BJ (cell line): ENCODE data around the gene PAX9. TPM values are rescaled to one million over a fixed set of nuclear protein-coding genes. Genes with fewer than 3 reads are reported as not detected.

Source experiments
- CTCF ChIA-PET: fragments of 350-600 bp; formaldehyde crosslinking; extraction: SDS; loops from one replicate; lab custom pipeline; 2021; ENCODE audit warnings: antibody characterized with exemption, inconsistent platforms; lab: Yijun Ruan, JAX
- POLR2A ChIA-PET: fragments of 300-600 bp; sonication (Branson Sonifier 250); formaldehyde crosslinking; extraction: SDS; loops from one replicate; lab custom pipeline; 2021; ENCODE audit warnings: antibody characterized with exemption; lab: Charles Lee
- DNase-seq: peaks from one replicate; pipeline ENCODE4 v3.0.0-alpha.2; 2011; ENCODE audit warnings: low read depth
- H3K27me3 ChIP-seq: 2 replicates; pipeline ENCODE4 v1.6.0; 2011; ENCODE audit warnings: low read length; ENCODE audit not compliant: control insufficient read depth, insufficient read depth
- H3K36me3 ChIP-seq: 2 replicates; pipeline ENCODE4 v1.5.1; 2011; ENCODE audit warnings: low read length; ENCODE audit not compliant: control insufficient read depth, insufficient read depth
- H3K4me3 ChIP-seq: 2 replicates; pipeline ENCODE4 v1.5.1; 2011; ENCODE audit warnings: low read depth, mild to moderate bottlenecking, control low read depth, low read length
- polyA plus RNA-seq: library from polyadenylated mRNA; depleted of rRNA; stranded (reverse); fragments of >200 nt; gene quantifications from 2 replicates; pipeline ENCODE4 v1.2.3, GENCODE V29; 2011
- TF ChIP-seq, protein P1 (sequence below): IDR thresholded peaks from 2 replicates; pipeline ENCODE4 v1.5.1; 2011; ENCODE audit warnings: low read depth, mild to moderate bottlenecking, control low read depth, inconsistent platforms, low read length, moderate library complexity; ENCODE audit not compliant: insufficient read depth

Gene PAX9
- polyA plus RNA-seq, 1 experiment = not detected

DNA sequence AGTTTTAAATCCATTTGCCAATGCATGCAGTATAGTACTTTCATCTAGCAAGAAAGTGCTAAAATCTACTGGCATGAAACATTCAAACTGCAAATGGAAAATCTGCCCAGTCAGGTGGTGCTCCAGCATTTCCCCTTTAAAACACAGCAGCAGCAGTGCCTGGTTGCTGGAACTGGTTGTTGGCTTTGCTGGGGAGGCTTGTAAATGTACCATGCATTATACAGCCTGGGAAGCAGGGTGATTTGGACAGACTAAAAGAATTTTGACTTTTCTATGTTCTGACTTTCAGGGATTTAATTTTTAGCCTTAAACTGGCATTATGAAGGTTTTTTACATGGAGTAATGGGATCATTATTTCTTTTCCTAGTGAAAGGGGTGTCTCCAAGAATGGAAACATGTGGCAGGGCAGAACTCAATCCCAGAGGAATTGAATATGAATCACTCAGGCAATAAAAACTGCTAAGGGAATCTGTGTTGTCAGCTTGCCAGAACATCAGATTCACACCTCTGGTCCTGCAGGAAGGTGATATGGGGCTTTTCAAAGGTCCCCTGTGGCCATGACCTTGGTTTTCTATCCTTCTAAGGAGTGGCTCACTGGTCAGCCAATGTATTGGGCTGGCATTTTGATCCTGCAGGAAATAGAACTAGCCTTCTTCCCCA is 9.0 kb upstream of the PAX9 start:
- peaks cover 53% of the 10 kb centered on the region for H3K27me3 ChIP-seq
- DNase-seq = no peak
- no peaks in the 10 kb centered on the region for H3K36me3 ChIP-seq
- no peak overlapping the region for H3K4me3 ChIP-seq
- POLR2A ChIA-PET = no interaction called here
- CTCF ChIA-PET = interaction anchor here (1.0 to 1.5 kb wide), 2 partner anchors 267 to 290 kb away, joined by 3 read pairs; no protein-coding TSS in a partner anchor
- TF ChIP-seq, protein P1, sequence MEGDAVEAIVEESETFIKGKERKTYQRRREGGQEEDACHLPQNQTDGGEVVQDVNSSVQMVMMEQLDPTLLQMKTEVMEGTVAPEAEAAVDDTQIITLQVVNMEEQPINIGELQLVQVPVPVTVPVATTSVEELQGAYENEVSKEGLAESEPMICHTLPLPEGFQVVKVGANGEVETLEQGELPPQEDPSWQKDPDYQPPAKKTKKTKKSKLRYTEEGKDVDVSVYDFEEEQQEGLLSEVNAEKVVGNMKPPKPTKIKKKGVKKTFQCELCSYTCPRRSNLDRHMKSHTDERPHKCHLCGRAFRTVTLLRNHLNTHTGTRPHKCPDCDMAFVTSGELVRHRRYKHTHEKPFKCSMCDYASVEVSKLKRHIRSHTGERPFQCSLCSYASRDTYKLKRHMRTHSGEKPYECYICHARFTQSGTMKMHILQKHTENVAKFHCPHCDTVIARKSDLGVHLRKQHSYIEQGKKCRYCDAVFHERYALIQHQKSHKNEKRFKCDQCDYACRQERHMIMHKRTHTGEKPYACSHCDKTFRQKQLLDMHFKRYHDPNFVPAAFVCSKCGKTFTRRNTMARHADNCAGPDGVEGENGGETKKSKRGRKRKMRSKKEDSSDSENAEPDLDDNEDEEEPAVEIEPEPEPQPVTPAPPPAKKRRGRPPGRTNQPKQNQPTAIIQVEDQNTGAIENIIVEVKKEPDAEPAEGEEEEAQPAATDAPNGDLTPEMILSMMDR = no peak

DNA sequence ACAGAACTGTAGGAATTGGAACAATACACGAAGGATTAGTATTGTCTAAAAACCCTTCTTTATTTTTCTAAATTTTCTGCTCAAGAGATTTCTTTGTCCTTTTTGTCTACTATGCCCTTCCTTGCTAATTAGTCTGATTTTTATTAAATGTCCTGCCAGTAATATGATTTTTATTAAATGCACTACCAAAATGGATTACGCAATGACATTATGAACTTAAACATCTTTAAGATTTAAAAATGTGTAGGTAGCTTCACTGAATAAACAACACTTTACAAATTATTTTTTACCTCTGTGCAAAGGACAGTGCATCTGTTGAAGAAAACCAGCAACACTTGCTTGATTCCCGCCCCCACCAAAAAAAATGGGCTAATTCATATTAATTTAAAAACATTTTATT is 8.2 kb upstream of the PAX9 start:
- DNase-seq = no peak
- ChIA-PET CTCF (interaction anchor here (1.0 kb wide), 1 partner anchor 266 kb away, joined by 3 read pairs; no protein-coding TSS in a partner anchor), POLR2A (no interaction called here)
- Histone ChIP-seq H3K27me3 (peaks cover 52% of the 10 kb centered on the region), H3K4me3 (no peak overlapping the region), H3K36me3 (no peaks in the 10 kb centered on the region)
- TF ChIP-seq, protein P1 = no peak

DNA sequence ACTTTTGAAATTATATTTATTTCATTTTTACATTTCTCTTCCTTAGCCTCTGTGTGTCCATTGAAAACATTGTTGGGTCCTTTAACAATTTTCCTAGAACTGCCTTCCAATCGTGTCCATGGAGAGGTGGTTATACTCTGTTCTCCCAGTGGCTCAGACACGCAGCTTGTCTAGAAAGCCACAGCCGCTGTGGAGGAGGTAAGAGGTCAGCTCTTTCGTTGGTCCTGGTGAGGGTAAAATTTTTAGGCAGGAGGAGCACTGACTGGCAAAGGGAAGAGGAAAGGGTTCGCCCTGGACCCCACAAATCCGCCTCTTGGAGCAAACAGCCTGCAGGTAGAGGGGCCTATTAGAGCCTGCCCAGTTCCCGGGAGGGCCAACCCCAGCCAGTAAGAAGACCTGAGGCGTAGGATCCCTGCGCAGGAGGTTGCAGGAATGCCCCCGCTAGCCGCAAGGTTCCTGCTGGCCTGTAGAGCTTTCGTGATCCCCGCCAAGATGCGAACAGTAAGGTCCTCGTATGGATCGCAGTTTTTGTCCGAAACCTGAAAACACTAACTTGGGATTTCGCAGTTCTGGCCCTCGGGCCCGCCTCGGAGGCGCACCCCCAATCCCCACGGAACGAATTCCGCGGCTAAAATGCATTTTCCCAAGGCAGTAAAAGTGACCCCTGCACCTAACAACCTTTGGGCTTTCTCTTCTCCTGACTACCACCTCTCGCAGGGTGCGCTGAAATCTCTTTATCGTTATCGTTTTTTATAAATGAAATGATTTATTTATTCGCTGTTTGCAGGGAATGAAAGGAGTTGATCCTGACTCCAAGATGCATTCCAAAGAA is 7.5 kb upstream of the PAX9 start:
- DNase-seq = no peak
- TF ChIP-seq, protein P1 = no peak
- ChIA-PET POLR2A (no interaction called here), CTCF (interaction anchor here (1.0 kb wide), 1 partner anchor 265 kb away, joined by 3 read pairs; no protein-coding TSS in a partner anchor)
- Histone ChIP-seq H3K4me3 (no peak overlapping the region), H3K27me3 (peaks cover 54% of the 10 kb centered on the region), H3K36me3 (no peaks in the 10 kb centered on the region)

DNA sequence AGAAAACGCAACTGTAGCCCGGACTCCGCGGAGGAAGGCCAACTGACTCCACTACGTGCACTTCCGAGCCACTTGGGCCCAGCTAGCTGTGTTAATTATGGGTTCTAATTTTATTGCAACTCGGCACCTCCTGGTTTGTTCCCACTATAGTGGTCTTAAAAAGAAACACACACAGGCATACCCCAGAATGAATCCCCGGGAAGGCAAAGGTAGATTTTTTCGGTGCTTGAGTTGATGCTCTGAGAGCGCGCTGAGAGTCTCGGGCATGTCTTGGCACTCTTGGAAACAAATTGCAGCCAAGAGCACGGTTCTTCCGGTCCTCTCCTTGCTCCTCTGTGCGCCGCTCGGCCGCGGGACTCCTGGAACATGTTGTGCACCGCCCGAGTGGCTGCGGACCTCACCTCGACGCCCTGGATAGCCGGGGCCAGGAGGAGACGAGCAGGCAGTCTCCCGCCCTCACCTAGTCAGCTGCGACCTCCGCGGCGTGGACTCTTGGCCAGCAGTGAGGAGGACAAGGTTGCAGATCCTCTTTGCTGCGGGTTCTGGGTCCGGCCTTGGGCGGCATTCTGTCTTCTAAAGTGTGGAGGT is 6.8 kb upstream of the PAX9 start:
- TF ChIP-seq, protein P1 = no peak
- ChIA-PET POLR2A (no interaction called here), CTCF (no interaction called here)
- H3K4me3 ChIP-seq = no peak overlapping the region
- H3K27me3 ChIP-seq = peaks cover 57% of the 10 kb centered on the region
- H3K36me3 ChIP-seq = no peaks in the 10 kb centered on the region
- DNase-seq = no peak

DNA sequence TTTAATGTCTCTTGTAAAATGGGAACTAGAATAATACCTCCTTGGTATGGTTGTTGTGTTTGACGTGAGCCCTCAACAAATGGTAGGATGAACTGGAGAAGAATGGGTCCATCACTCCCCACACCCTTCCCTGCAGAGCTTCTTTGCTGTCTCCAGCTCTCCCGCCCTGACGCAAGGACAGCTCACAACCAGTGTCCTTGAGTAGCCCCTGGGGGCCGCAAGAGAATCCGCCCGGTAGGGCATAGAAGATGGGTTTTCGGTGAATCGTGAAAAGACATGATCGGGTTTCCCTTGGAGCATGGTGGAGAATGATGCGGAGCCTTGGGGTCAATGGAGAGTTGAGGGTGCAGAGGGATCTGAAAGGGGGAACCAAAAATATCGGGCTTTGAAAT is 6.1 kb upstream of the PAX9 start:
- CTCF ChIA-PET = interaction anchor here (1.1 to 1.3 kb wide), 3 partner anchors 10 to 502 kb away, joined by 3 to 4 read pairs (median 3); no protein-coding TSS in a partner anchor
- no peak for DNase-seq
- no peak overlapping the region for H3K4me3 ChIP-seq

More for the DNA sequence above, 6.1 kb upstream of the PAX9 start:
- TF ChIP-seq, protein P1 = no peak
- H3K36me3 ChIP-seq = no peaks in the 10 kb centered on the region
- H3K27me3 ChIP-seq = peaks cover 60% of the 10 kb centered on the region
- POLR2A ChIA-PET = no interaction called here
